ENCODE results near the gene GLRA1. TPM values are rescaled to one million over a fixed set of nuclear protein-coding genes. Genes with fewer than 3 reads are reported as not detected.

Gene GLRA1
- total and polyA plus RNA-seq, 2 of the 4 experiments (the other 2 are of a cell fraction), result not detected

- H2AK5ac ChIP-seq (ENCODE audit: low read depth, low read length), result no peak overlapping the region
- H2BK120ac ChIP-seq (ENCODE audit: low read depth, low read length), result no peak overlapping the region
- H3K4me2 ChIP-seq (ENCODE audit: low read depth, low read length), result no peak overlapping the region
Measured at GRCh38 chr5:151805414-151806223, 119.0 kb downstream of the GLRA1 start.

More at GRCh38 chr5:151805414-151806223, 119.0 kb downstream of the GLRA1 start:
- H3K23ac ChIP-seq (ENCODE audit: low read depth, low read length), result no peak overlapping the region
- BruUV-seq (replicated peaks), result no TSS peak
- in situ Hi-C loops (cut with MboI; ENCODE audit: low sequenced_read_pairs) (no loop called here), intact Hi-C loops (cut with micrococcal nuclease) (no loop called here), dilution Hi-C loops (cut with HindIII; ENCODE audit: low sequenced_read_pairs, unreplicated experiment) (no loop called here)
- no peak overlapping the region for H4K5ac ChIP-seq (ENCODE audit: low read depth, low read length)
- H3K27ac ChIP-seq (ENCODE audit: insufficient read depth, low read length), result no peak overlapping the region
- no peak overlapping the region for H2BK5ac ChIP-seq (ENCODE audit: low read depth, low read length, poor library complexity, severe bottlenecking)
- CTCF ChIA-PET, result no interaction called here
- H3K79me1 ChIP-seq (ENCODE audit: low read depth in 1 of 2, low read length in 2 of 2), result peaks cover 31 to 57% of the 10 kb centered on the region in 2 experiments
- no CpG with 5 or more reads among the region's 3 CpGs for WGBS, 2 experiments (ENCODE audit: extremely low coverage in 2 of 2, insufficient read length in 1 of 2)
- no peak overlapping the region for H3K18ac ChIP-seq (ENCODE audit: low read depth, low read length)
- no peaks in the 10 kb centered on the region for H3K9me3 ChIP-seq (ENCODE audit: control insufficient read depth, insufficient read depth, low read length)
- no peak overlapping the region for H3K9ac ChIP-seq (ENCODE audit: low read depth, low read length)
- no peak overlapping the region for H3K4ac ChIP-seq (ENCODE audit: low read depth, low read length)
- H2AFZ ChIP-seq (replicated peaks; ENCODE audit: low read length, poor library complexity), result no peak overlapping the region
- no peak overlapping the region for H2AK9ac ChIP-seq (replicated peaks; ENCODE audit: low read depth, low read length, poor library complexity)
- peaks cover 19% of the 10 kb centered on the region; the same call in 1 of the 2 replicates for H4K20me1 ChIP-seq (ENCODE audit: insufficient read depth, low read length)
- peaks cover 30% of the 10 kb centered on the region for H3K36me3 ChIP-seq (ENCODE audit: control insufficient read depth, insufficient read depth, low read length)
- H3K27me3 ChIP-seq (ENCODE audit: control insufficient read depth, insufficient read depth, low read length), result no peaks in the 10 kb centered on the region
- TF ChIP-seq RFX5 (IDR thresholded peaks at IDR 0.05; ENCODE audit: low read depth, low read length) (no peak), USF2 (IDR thresholded peaks at IDR 0.05; ENCODE audit: low read depth, low read length) (no peak), CTCF (conservative IDR thresholded peaks at IDR 0.05; ENCODE audit: low read depth, low read length) (no peak), CHD1 (IDR thresholded peaks at IDR 0.05; ENCODE audit: low read depth, low read length) (no peak)
- H2BK15ac ChIP-seq (ENCODE audit: low read depth, low read length), result no peak overlapping the region
- POLR2A ChIA-PET (ENCODE audit: unreplicated experiment), result interaction anchor here (1.3 kb wide), 1 partner anchor 118 kb away, joined by 3 read pairs; no protein-coding TSS in a partner anchor
- H2BK20ac ChIP-seq (ENCODE audit: low read depth, low read length), result no peak overlapping the region
- no peak overlapping the region for H3K4me3 ChIP-seq (ENCODE audit: insufficient read depth, low read depth, low read length)
- no peak overlapping the region for H3K56ac ChIP-seq (ENCODE audit: extremely low read depth, insufficient read depth, low read length)
- no peak overlapping the region for H3K14ac ChIP-seq (replicated peaks; ENCODE audit: low read depth, low read length)
- DNase-seq (peak; percentile 54), ATAC-seq (ENCODE audit: low read depth) (peak; percentile 41)
- H4K91ac ChIP-seq (ENCODE audit: insufficient read depth, low read depth, low read length), result no peak overlapping the region
- H3K9me1 ChIP-seq (ENCODE audit: insufficient read depth, low read length), result peaks cover 3% of the 10 kb centered on the region; the same call in 1 of the 2 replicates
- peaks cover 1% of the 10 kb centered on the region; the same call in 1 of the 2 replicates for H3K4me1 ChIP-seq (ENCODE audit: control insufficient read depth, insufficient read depth, low read length)
- no peak overlapping the region for H4K8ac ChIP-seq (ENCODE audit: low read depth in 2 of 2, low read length in 2 of 2)
